B cell (primary cell): ENCODE data around the gene PNKP. TPM values are rescaled to one million over a fixed set of nuclear protein-coding genes. Genes with fewer than 3 reads are reported as not detected.
A peak's percentile ranks its signal among the peaks of the same experiment; 100 is the strongest.

Experiments
- ATAC-seq: fragments of 200-7000 bp; cut with Tn5 transposase; one replicate; pipeline ENCODE4 v1.10.0; 2021; ENCODE audit warnings: low read depth, mild to moderate bottlenecking, moderate number of reproducible peaks, moderate library complexity
- CTCF ChIA-PET: fragments of 350-600 bp; sonication (Branson Sonifier 250); formaldehyde crosslinking; loops from one replicate; lab custom pipeline; 2021; ENCODE audit warnings: antibody characterized with exemption, inconsistent platforms; lab: Charles Lee
- POLR2A ChIA-PET: fragments of 350-600 bp; sonication (Branson Sonifier 250); formaldehyde crosslinking; loops from one replicate; lab custom pipeline; 2021; ENCODE audit warnings: antibody characterized with exemption; lab: Charles Lee
- DNase-seq: peaks from one replicate; pipeline ENCODE4 v3.0.0; 2013
- H2AFZ ChIP-seq: 2 replicates; pipeline ENCODE4 v1.6.1; 2012; ENCODE audit warnings: mild to moderate bottlenecking, low read depth, low read length; ENCODE audit not compliant: insufficient read depth, poor library complexity, severe bottlenecking
- H3K27ac ChIP-seq, 2 donors: 1 replicate in 1 of 2; 2 replicates in 1 of 2; pipeline ENCODE4 v1.5.1; 2012 to 2013; ENCODE audit warnings: low read length in 2 of 2, mild to moderate bottlenecking in 2 of 2, moderate library complexity in 1 of 2
- H3K27me3 ChIP-seq, 4 experiments: fragments of 200-600 bp in 1 of 4; sonication (generic) in 1 of 4; replicated peaks in 1 of 4; 1 replicate in 2 of 4; 2 replicates in 2 of 4; pipeline versions ENCODE4 v1.6.1 to v1.7.0; 2013 to 2016; ENCODE audit warnings: low read length in 3 of 4, mild to moderate bottlenecking in 2 of 4, mixed read lengths in 1 of 4, moderate library complexity in 1 of 4; ENCODE audit not compliant: insufficient read depth in 4 of 4, control insufficient read depth in 3 of 4; ENCODE audit errors: control extremely low read depth in 1 of 4
- H3K36me3 ChIP-seq, 2 experiments: replicated peaks in 1 of 2; 1 replicate in 1 of 2; 2 replicates in 1 of 2; pipeline versions ENCODE4 v1.6.1 to v1.7.1; 2013; ENCODE audit warnings: low read length in 1 of 2; ENCODE audit not compliant: insufficient read depth in 2 of 2, control insufficient read depth in 1 of 2; ENCODE audit errors: control extremely low read depth in 1 of 2, extremely low read depth in 1 of 2
- H3K4me1 ChIP-seq, 2 donors: fragments of 200-600 bp in 1 of 2; sonication (generic) in 1 of 2; 1 replicate in 1 of 2; 2 replicates in 1 of 2; pipeline versions ENCODE4 v1.5.1 to v1.6.1; 2013 to 2017; ENCODE audit warnings: low read length in 2 of 2; ENCODE audit not compliant: control insufficient read depth in 2 of 2, insufficient read depth in 2 of 2
- H3K4me2 ChIP-seq: replicated peaks from 2 replicates; pipeline ENCODE3; 2012; ENCODE audit warnings: mild to moderate bottlenecking, low read depth, low read length; ENCODE audit not compliant: poor library complexity, severe bottlenecking
- H3K4me3 ChIP-seq, 5 experiments: fragments of 200-600 bp in 1 of 5; sonication (generic) in 1 of 5; 1 replicate in 3 of 5; 2 replicates in 2 of 5; pipeline versions ENCODE4 v1.5.1 to v1.7.0; 2011 to 2016; ENCODE audit warnings: low read length in 4 of 5, mild to moderate bottlenecking in 4 of 5, low read depth in 2 of 5, control low read depth in 1 of 5, moderate library complexity in 1 of 5; ENCODE audit not compliant: insufficient read depth in 1 of 5; ENCODE audit errors: control extremely low read depth in 1 of 5, extremely low read depth in 1 of 5
- H3K79me2 ChIP-seq: fragments of 200-600 bp; sonication (generic); one replicate; pipeline ENCODE4 v1.6.0; 2016; ENCODE audit warnings: low read length; ENCODE audit not compliant: control insufficient read depth, insufficient read depth
- H3K9ac ChIP-seq: fragments of 200-600 bp; sonication (generic); 2 replicates; pipeline ENCODE4 v1.6.1; 2017; ENCODE audit warnings: mild to moderate bottlenecking, low read length, moderate library complexity
- H3K9me3 ChIP-seq, 3 donors: one replicate each; pipeline versions ENCODE4 v1.6.1 to v1.7.1; 2013; ENCODE audit warnings: low read length in 2 of 3; ENCODE audit not compliant: control insufficient read depth in 2 of 3, insufficient read depth in 1 of 3; ENCODE audit errors: control extremely low read depth in 1 of 3
- H4K20me1 ChIP-seq: 2 replicates; pipeline ENCODE4 v1.6.0; 2012; ENCODE audit warnings: mild to moderate bottlenecking, low read length; ENCODE audit not compliant: insufficient read depth, control insufficient read depth, poor library complexity, severe bottlenecking
- H3K27ac Mint-ChIP-seq: one replicate; pipeline ENCODE4 v1.8.0; 2021; ENCODE audit warnings: mixed read lengths
- H3K27me3 Mint-ChIP-seq: one replicate; pipeline ENCODE4 v1.8.0; 2021; ENCODE audit warnings: mixed read lengths
- H3K4me1 Mint-ChIP-seq: one replicate; pipeline ENCODE4 v1.8.0; 2021; ENCODE audit warnings: mixed read lengths
- H3K4me3 Mint-ChIP-seq: one replicate; pipeline ENCODE4 v1.8.0; 2021; ENCODE audit warnings: mixed read lengths
- H3K9me3 Mint-ChIP-seq: one replicate; pipeline ENCODE4 v1.8.0; 2022; ENCODE audit warnings: mixed read lengths; ENCODE audit not compliant: insufficient read depth
- CTCF ChIP-seq: fragments of 200-600 bp; IDR thresholded peaks from one replicate; pipeline ENCODE4 v1.8.0; 2022; ENCODE audit warnings: antibody characterized with exemption, mild to moderate bottlenecking
- EZH2 ChIP-seq: IDR thresholded peaks from 2 replicates; pipeline ENCODE4 v1.6.1; 2012; ENCODE audit warnings: borderline replicate concordance, low read depth, mild to moderate bottlenecking, moderate library complexity, low read length; ENCODE audit not compliant: insufficient read depth, poor library complexity, severe bottlenecking
- WGBS: methylation state at CpG from one replicate; pipeline ENCODE4 v1.1.5; 2013; ENCODE audit warnings: missing lambda C conversion rate; ENCODE audit not compliant: insufficient coverage; 5-methylcytosine and 5-hydroxymethylcytosine counted together
- intact Hi-C: fragments of 100-400 bp; cut with micrococcal nuclease; formaldehyde crosslinking; loops from one replicate; pipeline ENCODE4 v1.10.0; 2022
- polyA plus RNA-seq: library from polyadenylated mRNA; depleted of rRNA; stranded (reverse); fragments of >200 nt; gene quantifications from 2 replicates; pipeline ENCODE4 v1.2.3, GENCODE V29; 2012
- total RNA-seq, 2 donors: library from RNA; stranded (reverse); fragments of 120-200 nt in 1 of 2; gene quantifications; 1 replicate in 1 of 2; 2 replicates in 1 of 2; pipeline versions ENCODE4 v1.2.3 to v1.2.4, GENCODE V29; 2013 to 2022

The PNKP gene
- total and polyA plus RNA-seq, 2 donors (not counting 1 experiment from before 2014, with no cell fraction given): 173 to 274 TPM

GRCh38 chr19:49891393-49891792 lies 24.0 kb upstream of the PNKP start:
- peak overlapping the region; percentile 23 for H3K4me3 Mint-ChIP-seq
- H3K4me1 Mint-ChIP-seq: peaks cover 42% of the 10 kb centered on the region
- no peak overlapping the region for H3K4me2 ChIP-seq
- H3K36me3 ChIP-seq: no peaks in the 10 kb centered on the region
- H3K4me1 ChIP-seq: peaks cover 18 to 33% of the 10 kb centered on the region in 2 donors
- 96% methylated on average over 16 of the region's 17 CpGs for WGBS
- H2AFZ ChIP-seq: no peak overlapping the region
- H3K27me3 Mint-ChIP-seq: no peaks in the 10 kb centered on the region
- ChIA-PET POLR2A (interaction anchor here (0.6 to 2.1 kb wide), 4 partner anchors 20 to 999 kb away, joined by 3 to 8 read pairs (median 3); no protein-coding TSS in a partner anchor), CTCF (interaction anchor here (0.7 to 1.2 kb wide), 2 partner anchors 26 to 106 kb away, joined by 3 read pairs; no protein-coding TSS in a partner anchor)
- H3K9ac ChIP-seq: no peak overlapping the region
- no peaks in the 10 kb centered on the region for H3K9me3 Mint-ChIP-seq
- DNase-seq (no peak), ATAC-seq (no peak)
- peaks cover 4% of the 10 kb centered on the region for H3K79me2 ChIP-seq
- intact Hi-C loops: no loop called here
- peak overlapping the region; percentile 26 for H3K27ac Mint-ChIP-seq
- no peaks in the 10 kb centered on the region for H3K27me3 ChIP-seq
- TF ChIP-seq EZH2 (no peak), CTCF (no peak)
- peaks cover 0 to 7% (median 0%) of the 10 kb centered on the region in 3 donors for H3K9me3 ChIP-seq
- peaks cover 15% of the 10 kb centered on the region for H4K20me1 ChIP-seq
- H3K27ac ChIP-seq: no peak overlapping the region
- no peak overlapping the region for H3K4me3 ChIP-seq
